HepG2 (cell line): ENCODE measurements around the gene PCAT6. TPM values are rescaled to one million over a fixed set of nuclear protein-coding genes. Genes with fewer than 3 reads are reported as not detected.

Source experiments
- ATF7 ChIP-seq, 2 experiments: fragments of 450-650 bp in 1 of 2; sonication (generic) in 1 of 2; formaldehyde crosslinking in 1 of 2; IDR thresholded peaks; 2 replicates each; pipeline versions ENCODE4 v1.4.0 to v1.6.1; 2016 to 2020; ENCODE audit warnings: antibody characterized with exemption in 1 of 2, mild to moderate bottlenecking in 1 of 2, missing genetic modification reagents in 1 of 2
- BCL6 ChIP-seq: IDR thresholded peaks from 2 replicates; pipeline ENCODE4 v1.6.1; 2016; ENCODE audit warnings: missing genetic modification reagents, missing compliant biosample characterization
- DNMT3B ChIP-seq: conservative IDR thresholded peaks from 2 replicates; pipeline ENCODE4 v1.6.1; 2016; ENCODE audit warnings: missing biosample characterization, control low read depth
- GTF3A ChIP-seq: sonication (generic); formaldehyde crosslinking; conservative IDR thresholded peaks from 2 replicates; pipeline ENCODE4 v1.4.0; 2020; ENCODE audit warnings: mild to moderate bottlenecking, missing genetic modification reagents
- HOXA3 ChIP-seq: sonication (generic); formaldehyde crosslinking; IDR thresholded peaks from 2 replicates; pipeline ENCODE4 v1.5.0; 2020; ENCODE audit warnings: missing genetic modification reagents
- KAT8 ChIP-seq: IDR thresholded peaks from 2 replicates; pipeline ENCODE4 v1.6.1; 2016; ENCODE audit warnings: missing genetic modification reagents, missing compliant biosample characterization
- NCOR1 ChIP-seq: fragments of 200-600 bp; sonication (generic); IDR thresholded peaks from 2 replicates; pipeline ENCODE4 v1.7.0; 2017; ENCODE audit warnings: antibody characterized with exemption, low read length, borderline replicate concordance
- NR2F6 ChIP-seq, 2 experiments: IDR thresholded peaks; 2 replicates each; pipeline ENCODE4 v1.6.1; 2016; ENCODE audit warnings: antibody characterized with exemption in 1 of 2, mild to moderate bottlenecking in 1 of 2
- REST ChIP-seq, 2 experiments: IDR thresholded peaks; 2 replicates each; pipeline ENCODE4 v1.6.1; 2011 to 2012; ENCODE audit warnings: low read length in 2 of 2, borderline replicate concordance in 1 of 2, low read depth in 1 of 2, mild to moderate bottlenecking in 1 of 2, moderate library complexity in 1 of 2
- RXRA ChIP-seq: sonication (generic); formaldehyde crosslinking; IDR thresholded peaks from 2 replicates; pipeline ENCODE4 v1.5.1; 2020; ENCODE audit warnings: missing genetic modification reagents
- SP140L ChIP-seq: sonication (generic); formaldehyde crosslinking; IDR thresholded peaks from 2 replicates; pipeline ENCODE4 v1.4.0; 2020; ENCODE audit warnings: missing genetic modification reagents, borderline replicate concordance
- XBP1 ChIP-seq: sonication (generic); formaldehyde crosslinking; IDR thresholded peaks from 2 replicates; pipeline ENCODE4 v1.5.0; 2020; ENCODE audit warnings: missing genetic modification reagents
- ZFP37 ChIP-seq: sonication (generic); formaldehyde crosslinking; IDR thresholded peaks from 2 replicates; pipeline ENCODE4 v1.4.0; 2020; ENCODE audit warnings: missing genetic modification reagents, borderline replicate concordance
- ZNF18 ChIP-seq: sonication (generic); formaldehyde crosslinking; IDR thresholded peaks from 2 replicates; pipeline ENCODE4 v1.8.0; 2022; ENCODE audit warnings: mild to moderate bottlenecking, missing genetic modification reagents; ENCODE audit not compliant: insufficient replicate concordance
- ZNF468 ChIP-seq: sonication (generic); formaldehyde crosslinking; IDR thresholded peaks from 2 replicates; pipeline ENCODE4 v1.8.0; 2022; ENCODE audit warnings: mild to moderate bottlenecking, moderate library complexity, missing genetic modification reagents
- ZNF543 ChIP-seq: sonication (generic); formaldehyde crosslinking; IDR thresholded peaks from 2 replicates; pipeline ENCODE4 v1.4.0; 2020; ENCODE audit warnings: mild to moderate bottlenecking, missing genetic modification reagents
- ZNF547 ChIP-seq: sonication (generic); formaldehyde crosslinking; IDR thresholded peaks from 2 replicates; pipeline ENCODE4 v1.5.1; 2020; ENCODE audit warnings: mild to moderate bottlenecking, missing genetic modification reagents
- ZNF644 ChIP-seq: IDR thresholded peaks from 2 replicates; pipeline ENCODE4 v1.6.1; 2016; ENCODE audit warnings: low read depth
- ZNF720 ChIP-seq: sonication (generic); formaldehyde crosslinking; IDR thresholded peaks from 2 replicates; pipeline ENCODE4 v1.4.0; 2020; ENCODE audit warnings: missing genetic modification reagents
- ZNF841 ChIP-seq: sonication (generic); formaldehyde crosslinking; IDR thresholded peaks from 2 replicates; pipeline ENCODE4 v1.8.1; 2023; ENCODE audit warnings: missing genetic modification reagents, borderline replicate concordance
- ZNF879 ChIP-seq: sonication (generic); formaldehyde crosslinking; IDR thresholded peaks from 2 replicates; pipeline ENCODE4 v1.8.1; 2023; ENCODE audit warnings: missing genetic modification reagents
- ZSCAN31 ChIP-seq: sonication (generic); formaldehyde crosslinking; IDR thresholded peaks from 2 replicates; pipeline ENCODE4 v1.5.0; 2020; ENCODE audit warnings: low read depth, mild to moderate bottlenecking, missing genetic modification reagents
- polyA plus RNA-seq, 8 experiments: library from polyadenylated mRNA; depleted of rRNA in 3 of 8; stranded (reverse) in 7 of 8; unstranded in 1 of 8; fragments of >200 nt; fragmentation: Illumina TruSeq in 4 of 8; extraction: Trizol in 4 of 8; gene quantifications; 2 replicates each; pipeline versions ENCODE4 v1.2.1 to v1.2.3, GENCODE V29; 2011 to 2016; ENCODE audit warnings: low read depth in 4 of 8, missing spikeins in 1 of 8, mixed read lengths in 1 of 8; ENCODE audit not compliant: insufficient read depth in 1 of 8
- total RNA-seq, 5 experiments: library from RNA; depleted of rRNA; stranded (reverse); fragments of >200 nt; fragmentation: Illumina TruSeq; extraction: Trizol; gene quantifications; 2 replicates each; pipeline ENCODE4 v1.2.3, GENCODE V29; 2016; ENCODE audit warnings: low read depth in 1 of 5
- TF ChIP-seq, protein P1 (sequence below): IDR thresholded peaks from 2 replicates; pipeline ENCODE4 v1.6.1; 2016; ENCODE audit warnings: low read depth

PCAT6 gene
- total and polyA plus RNA-seq, 2 of the 13 experiments (the other 11 are each of a cell fraction or from before 2014, with no cell fraction given), result 0.60 to 4.4 TPM

GRCh38 chr1:202857136-202857610 is 46.4 kb downstream of the PCAT6 start (continued):
- TF ChIP-seq ZNF468 (CRISPR knock-in tag) (no peak), XBP1 (CRISPR knock-in tag) (no peak), ZNF547 (no peak), ZSCAN31 (CRISPR knock-in tag) (no peak), BCL6 (CRISPR knock-in tag) (peak; percentile 36; the same call in 1 of the 2 replicates), NR2F6 (IDR thresholded peaks at IDR 0.05) (0 out of 2 replicates have a peak, but pooled peaks have one; percentile 13), NR2F6 (CRISPR knock-in tag; IDR thresholded peaks at IDR 0.05) (peak; percentile 48; the same call in 1 of the 2 replicates), NCOR1 (peak; percentile 56; the same call in 1 of the 2 replicates), RXRA (peak; percentile 15; the same call in 1 of the 2 replicates), ZNF543 (CRISPR knock-in tag) (no peak), SP140L (CRISPR knock-in tag) (no peak), DNMT3B (CRISPR knock-in tag) (no peak), ZNF720 (no peak), ZNF644 (CRISPR knock-in tag) (0 out of 2 replicates have a peak, but pooled peaks have one; percentile 35), GTF3A (CRISPR knock-in tag) (no peak), ZNF879 (no peak), ZFP37 (CRISPR knock-in tag) (0 out of 2 replicates have a peak, but pooled peaks have one; percentile 61), REST (IDR thresholded peaks at IDR 0.05; ENCODE audit: borderline replicate concordance in 1 of 2, low read depth in 1 of 2, low read length in 2 of 2) (0 out of 4 replicates have a peak, but pooled peaks of 1 of the 2 experiments have one; percentile 26), KAT8 (CRISPR knock-in tag) (0 out of 2 replicates have a peak, but pooled peaks have one; percentile 15), HOXA3 (CRISPR knock-in tag) (0 out of 2 replicates have a peak, but pooled peaks have one; percentile 10), ZNF18 (no peak), ZNF841 (CRISPR knock-in tag) (no peak), ATF7 (IDR thresholded peaks at IDR 0.05) (no peak), ATF7 (CRISPR knock-in tag; IDR thresholded peaks at IDR 0.05) (no peak)
- TF ChIP-seq, protein P1, sequence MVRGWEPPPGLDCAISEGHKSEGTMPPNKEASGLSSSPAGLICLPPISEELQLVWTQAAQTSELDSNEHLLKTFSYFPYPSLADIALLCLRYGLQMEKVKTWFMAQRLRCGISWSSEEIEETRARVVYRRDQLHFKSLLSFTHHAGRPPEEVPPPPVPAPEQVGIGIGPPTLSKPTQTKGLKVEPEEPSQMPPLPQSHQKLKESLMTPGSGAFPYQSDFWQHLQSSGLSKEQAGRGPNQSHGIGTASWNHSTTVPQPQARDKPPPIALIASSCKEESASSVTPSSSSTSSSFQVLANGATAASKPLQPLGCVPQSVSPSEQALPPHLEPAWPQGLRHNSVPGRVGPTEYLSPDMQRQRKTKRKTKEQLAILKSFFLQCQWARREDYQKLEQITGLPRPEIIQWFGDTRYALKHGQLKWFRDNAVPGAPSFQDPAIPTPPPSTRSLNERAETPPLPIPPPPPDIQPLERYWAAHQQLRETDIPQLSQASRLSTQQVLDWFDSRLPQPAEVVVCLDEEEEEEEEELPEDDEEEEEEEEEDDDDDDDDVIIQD (CRISPR knock-in tag), result 0 out of 2 replicates have a peak, but pooled peaks have one; percentile 22
